HTR-8/SVneo (cell line): ENCODE data around the gene HPDL.
"Not testable (repeated sequence)": the region's sequence is repeated elsewhere in the genome, so short reads cannot be mapped to it uniquely, and the experiment has no call there.

ENCODE experiments used
- DNase-seq: peaks from one replicate; pipeline ENCODE4 v3.0.0; 2011; ENCODE audit warnings: low spot score, mixed read lengths; ENCODE audit not compliant: insufficient read length
- FAIRE-seq: peaks from 2 replicates; lab custom pipeline; 2011; peaks lifted over from hg19 to GRCh38; lab: Jason Lieb, UNC

HPDL gene

GRCh38 chr1:45348609-45348965, 21.9 kb downstream of the HPDL start:
- DNase-seq (no peak), FAIRE-seq (no peak)

- DNase-seq = no peak
- FAIRE-seq = no peak
Observed at GRCh38 chr1:45348966-45349677, 22.4 kb downstream of the HPDL start.

GRCh38 chr1:45351508-45351907, 24.8 kb downstream of the HPDL start:
- FAIRE-seq (no peak), DNase-seq (no peak)

- DNase-seq (no peak), FAIRE-seq (no peak)
Observed at GRCh38 chr1:45353685-45354084, 27.0 kb downstream of the HPDL start.

GRCh38 chr1:45354838-45355237, 28.1 kb downstream of the HPDL start:
- DNase-seq = no peak
- FAIRE-seq = no peak

- no peak for FAIRE-seq
- no peak for DNase-seq
Observed at GRCh38 chr1:45355683-45356082, 29.0 kb downstream of the HPDL start.

- DNase-seq = no peak
- no peak for FAIRE-seq
Observed at GRCh38 chr1:45356186-45356585, 29.5 kb downstream of the HPDL start.

GRCh38 chr1:45359882-45360513, 33.3 kb downstream of the HPDL start:
- FAIRE-seq = no peak
- DNase-seq = peak; percentile 29

- FAIRE-seq, DNase-seq: not testable (repeated sequence)
Observed at GRCh38 chr1:45360981-45361380, 34.3 kb downstream of the HPDL start.

- FAIRE-seq = no peak
Observed at GRCh38 chr1:45364294-45364693, 37.6 kb downstream of the HPDL start.

GRCh38 chr1:45365051-45365450, 38.4 kb downstream of the HPDL start:
- no peak for DNase-seq
- no peak for FAIRE-seq

More at GRCh38 chr1:45364294-45364693, 37.6 kb downstream of the HPDL start:
- DNase-seq = no peak

GRCh38 chr1:45370575-45370974, 43.9 kb downstream of the HPDL start:
- no peak for DNase-seq
- no peak for FAIRE-seq

GRCh38 chr1:45373573-45373972, 46.9 kb downstream of the HPDL start:
- DNase-seq (no peak), FAIRE-seq (no peak)

- FAIRE-seq = no peak
- DNase-seq = no peak
Observed at GRCh38 chr1:45375104-45376090, 48.7 kb downstream of the HPDL start.

- DNase-seq (no peak), FAIRE-seq (no peak)
Observed at GRCh38 chr1:45378184-45378583, 51.5 kb downstream of the HPDL start.
